ENCODE measurements around the gene ADRA2C.

- no peak for TF ChIP-seq CENPBD1 (CRISPR knock-in tag; IDR thresholded peaks at IDR 0.05; ENCODE audit: borderline replicate concordance, low read depth)
- no peak for TF ChIP-seq JUN (CRISPR knock-in tag; IDR thresholded peaks at IDR 0.05)
- no peak for TF ChIP-seq CTCF (CRISPR knock-in tag; IDR thresholded peaks at IDR 0.05)
- no peak for TF ChIP-seq ZNF232 (CRISPR knock-in tag; IDR thresholded peaks at IDR 0.05; ENCODE audit: borderline replicate concordance)
- no peak for TF ChIP-seq POLR2AphosphoS5 (IDR thresholded peaks at IDR 0.05; ENCODE audit: low read depth, low read length)
- no peak for TF ChIP-seq ZNF556 (CRISPR knock-in tag; IDR thresholded peaks at IDR 0.05; ENCODE audit: borderline replicate concordance)
- no peak for TF ChIP-seq HOXA7 (CRISPR knock-in tag; IDR thresholded peaks at IDR 0.05)
- TF ChIP-seq SMC3 (IDR thresholded peaks at IDR 0.05; ENCODE audit: low read length), result no peak
- no peak for TF ChIP-seq MAFF (IDR thresholded peaks at IDR 0.05; ENCODE audit: low read depth, low read length)
- TF ChIP-seq TAF1 (CRISPR knock-in tag; IDR thresholded peaks at IDR 0.05), result no peak
- no peak for TF ChIP-seq REST (IDR thresholded peaks at IDR 0.05; ENCODE audit: borderline replicate concordance in 1 of 2, low read depth in 1 of 2, low read length in 2 of 2)
Measured at GRCh38 chr4:3736806-3737205, 29.4 kb upstream of the ADRA2C start.

Data from HepG2 (cell line).